H9 (cell line): ENCODE data around the gene PDZD2. TPM values are rescaled to one million over a fixed set of nuclear protein-coding genes. Genes with fewer than 3 reads are reported as not detected.

ENCODE experiments used
- DNase-seq: peaks from one replicate; pipeline ENCODE4 v3.0.0-alpha.2; 2017
- H2AFZ ChIP-seq: one replicate; pipeline ENCODE4 v1.6.1; 2013; ENCODE audit warnings: mild to moderate bottlenecking, low read length, control low read depth, moderate library complexity
- H2AK5ac ChIP-seq: 2 replicates; pipeline ENCODE4 v1.6.1; 2013; ENCODE audit warnings: low read length, control low read depth, mixed read lengths; ENCODE audit not compliant: insufficient read length
- H2BK120ac ChIP-seq: one replicate; pipeline ENCODE4 v1.6.1; 2013; ENCODE audit warnings: low read depth, mild to moderate bottlenecking, low read length, control low read depth, inconsistent platforms; ENCODE audit not compliant: poor library complexity, severe bottlenecking
- H2BK12ac ChIP-seq: 2 replicates; pipeline ENCODE4 v1.6.1; 2013; ENCODE audit warnings: low read length, control low read depth, mixed read lengths, low read depth; ENCODE audit not compliant: insufficient read length
- H2BK15ac ChIP-seq: 2 replicates; pipeline ENCODE4 v1.6.1; 2013; ENCODE audit warnings: low read depth, low read length, control low read depth
- H2BK20ac ChIP-seq: one replicate; pipeline ENCODE4 v1.6.1; 2013; ENCODE audit warnings: low read depth, mild to moderate bottlenecking, low read length, control low read depth, inconsistent platforms; ENCODE audit not compliant: poor library complexity, severe bottlenecking
- H2BK5ac ChIP-seq: 2 replicates; pipeline ENCODE4 v1.6.1; 2013; ENCODE audit warnings: low read length, control low read depth, mixed read lengths; ENCODE audit not compliant: insufficient read length
- H3K14ac ChIP-seq: 2 replicates; pipeline ENCODE4 v1.6.1; 2013; ENCODE audit warnings: low read length, control low read depth; ENCODE audit not compliant: insufficient read depth
- H3K18ac ChIP-seq: 2 replicates; pipeline ENCODE4 v1.6.1; 2013; ENCODE audit warnings: low read depth, mild to moderate bottlenecking, mixed read lengths, low read length, control low read depth; ENCODE audit not compliant: insufficient read length
- H3K23ac ChIP-seq: 2 replicates; pipeline ENCODE4 v1.6.1; 2013; ENCODE audit warnings: low read length, control low read depth, mixed read lengths, low read depth; ENCODE audit not compliant: insufficient read length
- H3K23me2 ChIP-seq: 2 replicates; pipeline ENCODE4 v1.6.1; 2013; ENCODE audit warnings: low read depth, mild to moderate bottlenecking, mixed read lengths, low read length, control low read depth; ENCODE audit not compliant: insufficient read length, poor library complexity, severe bottlenecking
- H3K27ac ChIP-seq: 2 replicates; pipeline ENCODE4 v1.5.1; 2013; ENCODE audit warnings: low read length, control low read depth, mixed read lengths, low read depth; ENCODE audit not compliant: insufficient read length
- H3K27me3 ChIP-seq: 2 replicates; pipeline ENCODE4 v1.6.1; 2013; ENCODE audit warnings: low read length, control low read depth, inconsistent platforms; ENCODE audit not compliant: insufficient read depth
- H3K4ac ChIP-seq: 2 replicates; pipeline ENCODE4 v1.6.1; 2013; ENCODE audit warnings: low read depth, mild to moderate bottlenecking, control low read depth, inconsistent platforms, low read length, moderate library complexity
- H3K4me1 ChIP-seq: 2 replicates; pipeline ENCODE4 v1.6.1; 2013; ENCODE audit warnings: low read length, control low read depth, inconsistent platforms; ENCODE audit not compliant: insufficient read depth
- H3K4me2 ChIP-seq: 2 replicates; pipeline ENCODE4 v1.6.1; 2013; ENCODE audit warnings: low read length, control low read depth, mixed read lengths; ENCODE audit not compliant: insufficient read length, insufficient read depth
- H3K56ac ChIP-seq: 2 replicates; pipeline ENCODE4 v1.6.1; 2013; ENCODE audit warnings: low read depth, mild to moderate bottlenecking, mixed read lengths, low read length, control low read depth; ENCODE audit not compliant: insufficient read length
- H3K79me1 ChIP-seq: 2 replicates; pipeline ENCODE4 v1.6.1; 2013; ENCODE audit warnings: low read depth, mild to moderate bottlenecking, moderate library complexity, low read length, control low read depth, inconsistent platforms; ENCODE audit not compliant: insufficient read depth, poor library complexity, severe bottlenecking
- H3K79me2 ChIP-seq: 2 replicates; pipeline ENCODE4 v1.6.1; 2013; ENCODE audit warnings: low read length, control low read depth, inconsistent platforms; ENCODE audit not compliant: insufficient read depth
- H3K9ac ChIP-seq: 2 replicates; pipeline ENCODE4 v1.6.1; 2013; ENCODE audit warnings: low read length, control low read depth, mixed read lengths; ENCODE audit not compliant: insufficient read length; ENCODE audit errors: extremely low read depth
- H3K9me3 ChIP-seq: one replicate; pipeline ENCODE4 v1.6.1; 2013; ENCODE audit warnings: low read depth, low read length, inconsistent platforms; ENCODE audit not compliant: control insufficient read depth
- H3T11ph ChIP-seq: one replicate; pipeline ENCODE4 v1.6.1; 2013; ENCODE audit warnings: mild to moderate bottlenecking, low read length, control low read depth, inconsistent platforms
- H4K20me1 ChIP-seq: one replicate; pipeline ENCODE4 v1.6.1; 2013; ENCODE audit not compliant: control insufficient read depth, insufficient read length, insufficient read depth
- H4K5ac ChIP-seq: 2 replicates; pipeline ENCODE4 v1.6.1; 2013; ENCODE audit warnings: low read depth, mild to moderate bottlenecking, mixed read lengths, low read length, control low read depth; ENCODE audit not compliant: insufficient read length
- H4K8ac ChIP-seq: replicated peaks from 2 replicates; pipeline ENCODE4 v1.6.1; 2013; ENCODE audit warnings: low read length, control low read depth, mixed read lengths, low read depth; ENCODE audit not compliant: insufficient read length
- H4K91ac ChIP-seq: 2 replicates; pipeline ENCODE4 v1.6.1; 2013; ENCODE audit warnings: low read depth, mild to moderate bottlenecking, moderate library complexity, mixed read lengths, low read length, control low read depth; ENCODE audit not compliant: insufficient read length
- H3K27ac Mint-ChIP-seq, 3 experiments: 2 replicates in 2 of 3; 3 replicates in 1 of 3; pipeline ENCODE4 v1.8.0; 2020 to 2021; ENCODE audit warnings: mixed read lengths in 3 of 3, mild to moderate bottlenecking in 1 of 3, moderate library complexity in 1 of 3
- H3K27me3 Mint-ChIP-seq: 2 replicates; pipeline ENCODE4 v1.8.0; 2021; ENCODE audit warnings: low read depth, mild to moderate bottlenecking, moderate library complexity, mixed read lengths
- H3K36me3 Mint-ChIP-seq, 3 experiments: 2 replicates in 2 of 3; 3 replicates in 1 of 3; pipeline ENCODE4 v1.8.0; 2020 to 2021; ENCODE audit warnings: low read depth in 3 of 3, mixed read lengths in 3 of 3; ENCODE audit not compliant: insufficient read depth in 1 of 3
- H3K4me1 Mint-ChIP-seq, 2 experiments: 2 replicates each; pipeline ENCODE4 v1.8.0; 2020; ENCODE audit warnings: mixed read lengths in 2 of 2
- H3K4me3 Mint-ChIP-seq, 2 experiments: 2 replicates in 1 of 2; 3 replicates in 1 of 2; pipeline ENCODE4 v1.8.0; 2020 to 2021; ENCODE audit warnings: mild to moderate bottlenecking in 2 of 2, mixed read lengths in 2 of 2, moderate library complexity in 1 of 2
- H3K9me3 Mint-ChIP-seq, 2 experiments: 2 replicates in 1 of 2; 3 replicates in 1 of 2; pipeline ENCODE4 v1.8.0; 2020; ENCODE audit warnings: mild to moderate bottlenecking in 2 of 2, mixed read lengths in 2 of 2, moderate library complexity in 1 of 2
- WGBS: extraction: QIAGEN DNeasy Blood & Tissue Kit; methylation state at CpG from one replicate; pipeline ENCODE4 v1.1.7; 2013; ENCODE audit warnings: missing lambda C conversion rate, low lambda C conversion rate, mixed read lengths; ENCODE audit not compliant: insufficient read length; ENCODE audit errors: extremely low coverage; 5-methylcytosine and 5-hydroxymethylcytosine counted together
- total RNA-seq: library from RNA; stranded (reverse); gene quantifications from 2 replicates; pipeline ENCODE4 v1.2.1, GENCODE V29; 2021
- TF ChIP-seq, protein P1 (sequence below): fragments of 200-600 bp; sonication (generic); conservative IDR thresholded peaks from 3 replicates; pipeline ENCODE4 v1.8.0; 2021; ENCODE audit warnings: antibody characterized with exemption, mild to moderate bottlenecking

The PDZD2 gene
- total RNA-seq, 1 experiment from 2014 or later, result 9.9 TPM

- H2BK12ac ChIP-seq, result no peak overlapping the region
- no peak overlapping the region for H4K8ac ChIP-seq
- H2AFZ ChIP-seq, result no peak overlapping the region
- H3K79me1 ChIP-seq, result no peaks in the 10 kb centered on the region
- H3K9me3 Mint-ChIP-seq, result no peaks in the 10 kb centered on the region
- no peak overlapping the region for H3K27ac ChIP-seq
- no peak overlapping the region for H3T11ph ChIP-seq
- no peak overlapping the region for H3K4me2 ChIP-seq
- no peak overlapping the region for H3K14ac ChIP-seq
- H3K79me2 ChIP-seq, result no peaks in the 10 kb centered on the region
- no CpG with 5 or more reads among the region's 6 CpGs for WGBS
- H4K20me1 ChIP-seq, result no peaks in the 10 kb centered on the region
- no peak overlapping the region for H3K18ac ChIP-seq
- H3K36me3 Mint-ChIP-seq, result no peaks in the 10 kb centered on the region
- TF ChIP-seq, protein P1, sequence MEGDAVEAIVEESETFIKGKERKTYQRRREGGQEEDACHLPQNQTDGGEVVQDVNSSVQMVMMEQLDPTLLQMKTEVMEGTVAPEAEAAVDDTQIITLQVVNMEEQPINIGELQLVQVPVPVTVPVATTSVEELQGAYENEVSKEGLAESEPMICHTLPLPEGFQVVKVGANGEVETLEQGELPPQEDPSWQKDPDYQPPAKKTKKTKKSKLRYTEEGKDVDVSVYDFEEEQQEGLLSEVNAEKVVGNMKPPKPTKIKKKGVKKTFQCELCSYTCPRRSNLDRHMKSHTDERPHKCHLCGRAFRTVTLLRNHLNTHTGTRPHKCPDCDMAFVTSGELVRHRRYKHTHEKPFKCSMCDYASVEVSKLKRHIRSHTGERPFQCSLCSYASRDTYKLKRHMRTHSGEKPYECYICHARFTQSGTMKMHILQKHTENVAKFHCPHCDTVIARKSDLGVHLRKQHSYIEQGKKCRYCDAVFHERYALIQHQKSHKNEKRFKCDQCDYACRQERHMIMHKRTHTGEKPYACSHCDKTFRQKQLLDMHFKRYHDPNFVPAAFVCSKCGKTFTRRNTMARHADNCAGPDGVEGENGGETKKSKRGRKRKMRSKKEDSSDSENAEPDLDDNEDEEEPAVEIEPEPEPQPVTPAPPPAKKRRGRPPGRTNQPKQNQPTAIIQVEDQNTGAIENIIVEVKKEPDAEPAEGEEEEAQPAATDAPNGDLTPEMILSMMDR, result no peak
- H3K9me3 ChIP-seq, result no peaks in the 10 kb centered on the region
- H3K4ac ChIP-seq, result no peak overlapping the region
- no peak overlapping the region for H3K56ac ChIP-seq
- no peak overlapping the region for H3K9ac ChIP-seq
- H3K4me1 Mint-ChIP-seq, result peaks cover 18 to 31% of the 10 kb centered on the region in 2 experiments
- no peak overlapping the region for H3K23ac ChIP-seq
- H3K27me3 Mint-ChIP-seq, result peaks cover 10% of the 10 kb centered on the region
- no peak overlapping the region for H2AK5ac ChIP-seq
- H4K91ac ChIP-seq, result no peak overlapping the region
- H2BK20ac ChIP-seq, result no peak overlapping the region
- H3K27me3 ChIP-seq, result peaks cover 5% of the 10 kb centered on the region; the same call in 1 of the 2 replicates
- H3K27ac Mint-ChIP-seq, result no peak overlapping the region
- no peak overlapping the region for H4K5ac ChIP-seq
- no peak for DNase-seq
- H3K23me2 ChIP-seq, result peaks cover 9% of the 10 kb centered on the region
- H3K4me1 ChIP-seq, result no peaks in the 10 kb centered on the region
- no peak overlapping the region for H2BK5ac ChIP-seq
- H2BK120ac ChIP-seq, result no peak overlapping the region
- H3K4me3 Mint-ChIP-seq, result peak overlapping the region in 1 of 2 experiments; percentile 90; a peak in 3 of 5 replicates
- no peak overlapping the region for H2BK15ac ChIP-seq
Observed at GRCh38 chr5:31637851-31638250, 1.1 kb upstream of the PDZD2 start.
